Fibroblast of pulmonary artery (primary cell): ENCODE data around the gene TIAL1.

ENCODE experiments used
- DNase-seq: peaks from one replicate; pipeline ENCODE4 v3.0.0-alpha.2; 2010; ENCODE audit warnings: low read depth
- H3K4me3 ChIP-seq: replicated peaks from 2 replicates; pipeline ENCODE4 v1.5.1; 2011; ENCODE audit warnings: low read depth, mild to moderate bottlenecking, control low read depth, low read length, moderate library complexity
- TF ChIP-seq, protein P1 (sequence below): IDR thresholded peaks from 2 replicates; pipeline ENCODE4 v1.5.1; 2011; ENCODE audit warnings: mild to moderate bottlenecking, control low read depth, low read length, inconsistent platforms; ENCODE audit errors: missing control alignments

The TIAL1 gene

DNA sequence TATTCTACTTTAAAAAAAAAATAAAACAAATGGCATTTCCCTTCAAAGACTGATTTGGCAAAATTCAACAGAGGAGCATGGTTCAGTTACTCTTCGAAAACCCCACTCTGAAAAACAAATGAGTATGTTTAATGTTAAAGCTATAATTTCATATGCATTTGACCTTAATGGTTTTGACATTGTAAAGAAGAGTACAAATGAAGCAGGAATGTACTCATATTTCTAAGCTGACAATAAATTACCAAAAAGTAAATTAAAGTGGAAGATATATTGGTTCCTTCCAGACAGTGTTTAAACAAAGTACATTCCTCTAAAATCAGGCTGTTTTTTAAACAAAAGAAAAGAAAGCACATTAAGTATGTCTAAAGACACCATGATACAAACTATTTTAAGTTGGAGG is 70.6 kb downstream of the TIAL1 start:
- TF ChIP-seq, protein P1, sequence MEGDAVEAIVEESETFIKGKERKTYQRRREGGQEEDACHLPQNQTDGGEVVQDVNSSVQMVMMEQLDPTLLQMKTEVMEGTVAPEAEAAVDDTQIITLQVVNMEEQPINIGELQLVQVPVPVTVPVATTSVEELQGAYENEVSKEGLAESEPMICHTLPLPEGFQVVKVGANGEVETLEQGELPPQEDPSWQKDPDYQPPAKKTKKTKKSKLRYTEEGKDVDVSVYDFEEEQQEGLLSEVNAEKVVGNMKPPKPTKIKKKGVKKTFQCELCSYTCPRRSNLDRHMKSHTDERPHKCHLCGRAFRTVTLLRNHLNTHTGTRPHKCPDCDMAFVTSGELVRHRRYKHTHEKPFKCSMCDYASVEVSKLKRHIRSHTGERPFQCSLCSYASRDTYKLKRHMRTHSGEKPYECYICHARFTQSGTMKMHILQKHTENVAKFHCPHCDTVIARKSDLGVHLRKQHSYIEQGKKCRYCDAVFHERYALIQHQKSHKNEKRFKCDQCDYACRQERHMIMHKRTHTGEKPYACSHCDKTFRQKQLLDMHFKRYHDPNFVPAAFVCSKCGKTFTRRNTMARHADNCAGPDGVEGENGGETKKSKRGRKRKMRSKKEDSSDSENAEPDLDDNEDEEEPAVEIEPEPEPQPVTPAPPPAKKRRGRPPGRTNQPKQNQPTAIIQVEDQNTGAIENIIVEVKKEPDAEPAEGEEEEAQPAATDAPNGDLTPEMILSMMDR: no peak
- no peak overlapping the region for H3K4me3 ChIP-seq
- no peak for DNase-seq

DNA sequence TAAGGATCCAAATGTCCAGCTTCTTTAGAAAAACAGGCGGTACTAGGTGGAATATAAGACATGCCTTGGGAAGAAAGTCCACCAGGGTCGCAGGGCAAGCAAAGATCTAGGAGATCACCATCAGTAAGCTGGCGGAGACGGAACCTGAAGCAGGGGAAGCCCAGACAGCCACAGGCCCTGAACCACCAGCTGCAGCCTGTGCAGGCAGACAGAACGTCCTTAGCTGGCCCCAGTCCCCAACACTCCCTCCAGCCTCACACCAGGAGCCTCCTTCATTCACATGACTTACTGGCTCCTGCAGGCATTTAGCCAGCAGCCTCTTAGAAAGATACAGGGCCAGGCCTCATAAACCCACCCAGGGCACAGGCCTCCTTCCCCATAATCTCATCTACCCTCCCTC is 71.6 kb downstream of the TIAL1 start:
- H3K4me3 ChIP-seq: no peak overlapping the region
- DNase-seq: no peak
- TF ChIP-seq, protein P1: no peak

DNA sequence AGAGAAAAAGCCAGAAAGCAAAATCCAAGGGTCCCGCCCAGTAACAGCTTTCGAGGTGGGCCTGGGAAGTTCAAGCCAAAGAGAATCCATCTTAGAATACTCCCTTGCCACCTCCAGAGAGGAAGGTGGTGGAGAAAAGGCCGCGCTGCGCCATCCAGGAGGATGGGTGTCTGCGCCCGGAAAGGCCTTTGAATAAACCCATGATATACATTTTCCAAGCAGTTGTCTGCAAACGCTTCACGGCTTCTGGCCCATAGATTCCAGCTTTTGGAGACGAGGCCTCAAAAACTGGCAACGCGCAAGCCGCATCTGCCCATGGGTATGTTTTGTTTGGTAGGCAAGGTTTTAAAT is 72.1 kb downstream of the TIAL1 start:
- no peak overlapping the region for H3K4me3 ChIP-seq
- DNase-seq: no peak
- TF ChIP-seq, protein P1: no peak

DNA sequence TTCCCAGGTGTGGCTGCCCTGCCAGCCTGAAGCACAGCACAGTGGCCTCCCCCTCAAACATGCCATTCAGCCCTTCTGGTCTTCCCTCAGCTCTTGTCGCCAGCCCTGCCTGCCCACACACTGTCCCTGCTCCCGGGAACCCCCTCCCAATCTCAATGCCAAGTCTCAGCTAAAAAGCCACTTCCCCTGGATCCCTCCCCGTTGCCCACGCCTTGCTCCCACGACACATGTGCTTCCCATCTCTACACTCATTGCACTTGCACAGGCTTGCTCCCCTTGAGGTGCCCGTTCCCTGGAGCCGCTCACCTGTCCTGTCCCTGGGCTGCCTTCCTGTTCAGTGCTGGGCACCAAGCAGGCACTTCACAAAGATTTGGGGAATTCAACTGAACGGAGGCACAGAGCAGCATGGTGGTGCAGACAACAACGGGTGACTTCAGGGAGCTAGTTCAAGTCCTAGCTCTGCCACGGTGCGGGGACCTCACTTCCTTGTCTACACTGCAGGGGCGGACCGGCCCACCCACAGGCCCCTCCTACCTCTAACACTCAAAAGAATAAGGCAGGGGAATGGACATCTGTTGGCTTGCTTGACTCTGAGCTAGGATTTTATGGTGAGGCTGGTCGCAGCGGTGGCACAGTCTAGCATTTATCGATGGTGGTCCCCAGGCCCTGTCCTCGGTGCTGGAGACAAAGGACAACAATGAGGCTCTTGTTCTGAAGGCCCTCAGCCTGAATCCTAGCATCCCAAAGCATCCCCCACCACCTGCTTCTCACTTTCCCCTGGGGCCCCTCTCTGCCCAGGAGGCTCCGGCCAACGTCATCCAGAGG is 72.7 kb downstream of the TIAL1 start:
- H3K4me3 ChIP-seq: no peak overlapping the region
- TF ChIP-seq, protein P1: no peak
- no peak for DNase-seq
